Right forelimb (tissue), 1 donor: ENCODE data around the gene CDH13.

Source experiments
- DNase-seq: peaks from one replicate; pipeline ENCODE4 v3.0.0-alpha.2; 2018

The CDH13 gene

DNA sequence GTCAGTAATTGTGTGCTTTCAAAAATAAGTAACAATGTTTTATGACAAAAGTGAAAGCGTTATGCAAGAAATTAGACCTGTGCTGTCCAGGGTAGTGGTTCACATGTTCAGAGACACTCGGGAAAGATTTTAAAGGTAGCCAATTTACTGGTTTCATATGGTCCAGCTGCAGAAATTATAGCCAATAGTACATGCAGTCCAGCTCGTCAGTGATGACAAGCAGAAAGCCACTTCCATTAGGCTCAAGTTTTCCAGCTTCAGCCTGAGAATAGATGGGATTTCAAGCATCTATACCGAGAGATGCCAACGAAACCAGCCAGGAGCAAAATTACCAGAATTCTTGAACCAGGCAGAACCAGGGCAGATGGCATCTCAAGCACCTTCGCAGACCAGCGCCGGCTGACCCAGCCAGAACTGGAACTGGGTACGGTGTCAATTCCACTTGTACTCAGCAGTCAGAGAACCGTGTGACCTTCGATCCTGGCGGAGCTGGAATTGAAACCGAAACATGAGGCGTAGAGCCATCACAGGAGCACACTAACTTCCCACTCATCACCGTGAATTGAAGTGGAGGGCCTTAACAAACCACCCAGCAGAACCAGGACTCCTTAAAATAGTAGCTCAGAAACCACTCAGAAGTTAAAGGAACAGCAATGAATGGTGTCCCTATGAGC, 973.2 kb downstream of the CDH13 start:
- DNase-seq = no peak

DNA sequence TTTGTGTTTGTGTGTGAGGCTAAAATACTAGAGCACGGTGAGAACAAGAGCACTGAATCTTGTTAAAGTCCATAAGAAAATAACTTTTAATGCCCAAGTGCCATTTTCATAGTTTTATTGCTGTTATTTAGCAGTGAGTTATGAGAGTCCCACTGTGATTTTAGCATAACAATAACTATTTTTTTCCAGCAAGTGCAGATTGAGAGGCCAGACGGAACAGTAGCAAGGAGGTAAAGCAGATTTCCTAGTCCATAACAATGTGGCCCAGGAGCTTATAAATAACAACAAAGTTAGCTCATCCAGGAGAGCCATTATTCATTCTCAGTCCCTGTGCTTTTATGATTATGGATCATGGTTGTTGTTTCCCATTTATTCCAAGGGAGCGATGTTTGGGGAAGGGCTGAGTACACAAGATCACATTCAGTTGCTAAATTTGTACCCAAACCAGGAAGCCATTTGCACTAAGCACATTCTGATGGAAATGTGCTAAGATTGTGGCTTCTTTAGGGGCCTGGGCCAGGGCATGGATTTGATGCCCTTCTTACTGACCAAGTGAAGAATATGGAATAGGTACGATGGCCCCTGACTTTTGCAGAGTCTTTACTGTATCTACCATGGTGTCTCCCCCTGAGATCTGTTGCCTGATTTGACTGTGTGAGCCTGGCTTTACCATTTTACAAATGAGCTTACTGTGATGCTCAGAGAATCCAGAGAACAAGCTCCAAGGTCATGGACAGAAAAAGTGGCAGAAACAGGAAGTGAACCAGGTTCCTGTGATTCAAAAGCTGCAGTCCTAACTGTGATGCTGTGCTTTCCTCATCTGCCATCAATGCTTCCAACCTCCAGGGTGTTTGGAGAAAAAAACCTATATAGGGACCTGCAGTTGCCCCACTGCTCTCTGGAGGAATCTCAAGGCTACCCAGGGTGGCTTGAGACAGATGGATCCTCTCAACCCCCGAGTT, 976.3 kb downstream of the CDH13 start:
- DNase-seq = no peak

DNA sequence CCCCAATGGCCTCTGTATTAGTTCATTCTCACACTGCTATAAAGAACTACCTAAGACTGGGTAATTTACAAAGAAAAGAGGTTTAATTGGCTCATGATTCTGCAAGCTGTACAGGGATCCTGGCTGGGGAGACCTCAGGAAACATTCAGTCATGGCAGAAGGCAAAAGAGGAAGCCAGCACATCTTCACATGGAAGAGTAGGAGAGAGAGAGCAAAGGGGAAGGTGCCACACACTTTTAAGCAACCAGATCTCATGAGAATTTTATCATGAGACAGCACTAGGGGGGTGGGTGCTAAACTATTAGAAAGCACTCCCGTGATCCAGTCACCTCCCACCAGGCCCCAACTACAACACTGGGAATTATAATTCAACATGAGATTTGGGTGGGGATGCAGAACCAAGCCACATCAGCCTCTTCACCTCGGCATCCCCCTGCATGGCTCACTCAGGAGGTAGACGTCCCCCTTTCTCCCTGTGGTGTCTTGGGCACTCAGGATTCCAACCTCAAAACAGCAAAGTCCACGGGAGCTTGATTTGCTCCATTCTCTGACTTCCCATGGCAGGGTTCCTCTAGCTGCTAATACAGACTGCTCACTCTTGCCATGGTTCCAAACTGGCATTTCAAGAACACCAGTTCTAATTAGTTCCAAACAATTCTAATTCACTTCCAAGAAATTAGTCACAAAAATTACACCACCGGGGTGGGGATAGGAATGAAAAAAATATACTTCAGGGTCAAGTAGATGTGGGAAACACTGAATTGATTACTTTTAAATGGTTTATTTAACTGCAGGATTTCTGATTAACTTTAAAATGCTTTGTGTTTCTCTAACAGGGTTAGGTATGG, 977.2 kb downstream of the CDH13 start:
- DNase-seq = no peak

DNA sequence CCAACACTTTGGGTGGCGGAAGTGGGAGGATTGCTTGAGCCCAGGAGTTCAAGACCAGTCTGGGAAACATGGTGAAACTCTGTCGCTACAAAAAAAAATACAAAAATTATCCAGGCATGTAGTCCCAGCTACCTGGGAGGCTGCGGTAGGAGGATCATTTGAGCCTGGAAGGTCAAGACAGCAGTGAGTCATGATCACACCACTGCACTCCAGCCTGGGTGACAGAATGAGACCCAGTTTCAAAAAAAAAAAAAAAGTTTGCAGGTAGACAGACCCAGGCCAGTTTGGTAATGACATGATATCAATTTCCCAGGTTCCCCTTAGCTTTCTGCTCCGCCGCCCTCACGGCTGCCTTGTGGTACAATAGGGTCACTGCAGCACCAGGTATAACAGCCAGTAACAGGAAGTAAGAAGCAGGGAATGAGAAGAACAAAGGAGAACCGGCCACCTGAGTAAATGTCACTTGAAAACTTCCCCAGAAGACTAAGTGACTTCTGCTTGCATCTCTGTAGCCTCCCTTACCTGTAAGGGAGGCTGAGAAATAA, 979.8 kb downstream of the CDH13 start:
- no peak for DNase-seq

DNA sequence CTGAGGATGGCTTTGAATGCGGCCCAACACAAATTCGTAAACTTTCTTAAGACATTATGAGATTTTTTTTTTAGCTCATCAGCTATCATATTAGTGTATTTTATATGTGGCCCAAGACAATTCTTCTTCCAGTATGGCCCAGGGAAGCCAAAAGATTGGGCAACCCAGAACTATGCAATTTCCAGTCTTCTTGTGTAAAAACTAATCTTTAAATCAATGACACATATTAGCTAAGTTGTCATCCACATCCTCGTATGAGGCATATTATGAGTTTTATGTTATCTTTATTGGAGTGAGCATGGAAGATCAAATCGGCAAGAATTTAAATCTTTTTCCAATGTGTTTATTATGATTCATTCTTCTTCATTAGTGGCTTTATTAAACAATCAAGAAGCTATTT, 982.4 kb downstream of the CDH13 start:
- no peak for DNase-seq

DNA sequence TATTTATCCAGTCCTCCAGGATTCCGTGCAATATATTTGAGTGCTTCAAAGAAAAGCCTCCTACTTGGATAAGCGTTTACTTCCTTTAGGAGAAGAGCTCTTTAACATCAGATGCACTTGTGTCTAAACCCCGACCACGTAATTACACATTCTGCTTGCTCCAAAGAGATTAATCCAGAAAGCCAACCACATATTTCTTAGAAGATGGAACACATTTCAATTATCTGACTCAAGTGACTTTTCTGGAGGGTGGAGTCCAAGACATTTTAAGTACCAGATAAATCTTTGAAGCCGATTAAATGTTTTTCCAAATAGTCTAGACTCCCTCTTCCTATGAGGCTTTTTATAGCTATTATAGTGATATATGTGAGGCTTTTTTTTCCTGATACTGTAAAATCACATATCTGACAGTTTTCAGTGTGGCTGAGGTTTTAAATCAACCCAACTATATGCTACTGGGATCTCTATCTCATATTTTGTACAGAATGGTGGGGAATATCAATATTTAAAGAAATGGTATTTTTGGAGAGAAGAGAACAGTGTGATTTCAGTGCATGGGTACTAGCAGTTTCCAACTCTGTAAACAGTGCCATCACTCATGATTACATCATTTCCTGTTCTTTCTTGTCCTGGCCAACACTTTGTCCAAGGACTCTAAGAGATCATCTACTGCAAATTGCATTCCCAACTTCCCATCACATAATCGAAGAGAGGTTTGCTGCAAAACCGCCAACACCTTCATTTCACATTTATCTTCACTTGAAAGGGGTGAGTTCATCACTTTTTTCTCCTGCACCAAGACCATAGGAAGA, 988.6 kb downstream of the CDH13 start:
- DNase-seq = no peak

DNA sequence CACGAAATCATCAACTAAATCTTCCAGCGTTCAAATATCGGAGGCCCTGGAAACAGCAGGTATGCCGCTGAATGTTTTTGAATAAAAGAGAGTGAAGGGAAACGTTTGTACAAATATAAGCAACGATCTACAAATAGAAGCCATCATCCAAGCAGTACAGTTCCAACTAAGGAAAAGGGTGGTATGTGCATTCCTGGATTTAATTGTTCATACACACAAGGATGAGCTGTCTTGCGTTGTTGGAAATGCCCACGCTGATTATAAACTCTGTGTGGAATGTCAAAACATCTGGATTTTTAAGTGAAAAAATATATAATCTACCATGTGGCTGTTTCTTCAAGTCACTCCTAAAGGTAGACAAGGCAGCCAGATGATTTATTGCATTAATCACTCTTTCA, 989.2 kb downstream of the CDH13 start:
- no peak for DNase-seq

DNA sequence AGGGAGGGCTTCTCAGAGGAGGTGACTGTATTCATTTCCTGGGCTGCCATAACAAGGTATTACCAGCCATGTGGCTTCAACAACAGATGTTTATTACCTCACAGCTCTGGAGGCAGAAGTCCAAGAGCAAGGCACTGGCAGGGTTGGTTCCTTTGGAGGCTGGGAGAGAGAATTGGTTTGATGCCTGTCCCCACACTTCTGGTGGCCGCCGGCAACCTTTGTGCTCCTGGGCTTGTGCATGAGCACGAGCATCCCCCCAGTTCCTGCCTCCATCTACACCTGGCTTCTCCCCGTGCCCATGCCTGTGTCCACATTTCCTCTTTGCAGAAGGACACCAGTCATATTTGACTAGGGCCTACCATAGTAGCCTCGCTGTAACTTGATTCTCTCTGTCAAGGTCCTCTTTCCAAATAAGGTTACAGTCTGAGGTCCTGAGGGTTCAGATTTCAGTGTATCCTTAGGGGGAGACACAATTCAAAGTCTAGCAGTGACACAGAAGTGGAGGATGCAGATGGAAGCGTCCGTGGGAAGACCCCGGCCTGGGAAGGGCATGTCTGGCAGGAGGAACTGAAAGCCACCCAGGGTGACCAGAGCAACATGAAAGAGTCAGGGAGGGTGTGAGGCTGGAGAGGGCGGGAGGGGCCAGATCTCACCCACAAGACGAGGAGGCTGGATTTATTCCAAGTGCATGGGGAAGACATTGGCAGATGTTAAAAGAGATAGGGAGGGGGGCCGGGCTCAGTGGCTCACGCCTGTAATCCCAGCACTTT, 992.8 kb downstream of the CDH13 start:
- no peak for DNase-seq

DNA sequence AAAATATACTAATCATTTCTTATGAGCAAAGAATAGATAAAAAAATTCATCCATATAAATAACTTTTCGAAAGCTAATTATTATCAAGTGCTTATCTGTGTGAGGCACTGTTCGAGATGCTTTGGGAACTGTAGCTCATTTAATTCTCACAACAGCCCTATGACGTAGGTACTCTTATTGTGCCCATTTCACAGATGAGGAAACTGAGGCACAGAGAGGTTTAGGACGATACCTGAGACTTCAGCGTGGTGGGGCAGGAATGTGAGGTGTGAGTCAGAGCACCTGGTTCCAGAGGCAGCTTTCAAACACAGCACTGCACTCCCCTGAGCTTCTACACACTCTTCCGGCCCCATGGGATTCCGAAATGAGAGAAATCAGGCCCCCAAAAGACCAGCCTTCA, 995.2 kb downstream of the CDH13 start:
- no peak for DNase-seq

DNA sequence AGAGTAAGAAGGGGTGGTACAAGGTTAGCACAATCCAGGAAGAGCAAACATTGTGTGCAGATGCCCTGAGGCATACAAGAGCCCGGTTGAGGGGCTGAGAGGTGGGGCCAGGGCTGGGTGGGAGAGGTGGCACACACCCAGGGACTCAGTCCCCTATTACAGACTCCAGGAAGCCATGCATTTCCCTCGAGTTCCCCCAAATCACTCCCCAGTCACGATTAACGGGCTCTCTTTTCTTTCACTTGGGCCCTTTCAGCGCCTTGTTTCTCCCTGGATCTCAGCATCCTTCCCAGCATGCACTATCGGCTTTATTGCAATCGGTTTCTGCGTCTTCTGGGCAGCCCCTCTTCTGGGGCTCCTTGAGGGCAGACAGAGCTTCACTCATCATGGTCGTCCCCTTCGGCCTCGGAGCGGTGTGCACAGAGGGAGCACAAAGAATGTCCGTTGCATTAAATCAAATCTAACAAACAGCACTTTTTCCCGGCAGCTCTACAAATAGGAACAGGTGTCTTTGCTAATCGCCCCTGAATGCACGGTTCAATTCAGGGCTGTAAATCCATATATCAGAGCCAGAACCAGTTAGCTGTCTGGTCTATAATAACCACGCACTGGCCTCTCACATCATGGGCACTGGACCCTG, 996.4 kb downstream of the CDH13 start:
- no peak for DNase-seq

DNA sequence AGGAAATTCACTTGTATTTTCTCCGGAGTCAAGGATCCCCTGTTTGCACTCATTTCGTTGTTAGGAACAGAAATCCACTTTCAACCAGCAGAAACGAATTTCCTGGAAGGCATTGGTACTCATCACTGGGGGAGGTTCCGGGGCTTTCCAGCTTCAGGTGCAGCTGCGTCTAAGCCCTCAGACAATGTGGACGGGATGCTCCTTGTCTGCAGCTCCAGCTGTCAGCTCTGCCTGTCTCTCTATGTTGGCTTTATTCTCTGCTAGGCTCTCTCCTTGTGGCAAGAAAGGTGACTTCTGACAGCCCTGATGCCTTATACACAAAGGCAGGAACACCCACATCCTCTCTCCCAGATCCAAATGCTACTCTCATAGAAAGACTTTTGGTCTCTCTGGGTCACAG, 997.1 kb downstream of the CDH13 start:
- DNase-seq = no peak

DNA sequence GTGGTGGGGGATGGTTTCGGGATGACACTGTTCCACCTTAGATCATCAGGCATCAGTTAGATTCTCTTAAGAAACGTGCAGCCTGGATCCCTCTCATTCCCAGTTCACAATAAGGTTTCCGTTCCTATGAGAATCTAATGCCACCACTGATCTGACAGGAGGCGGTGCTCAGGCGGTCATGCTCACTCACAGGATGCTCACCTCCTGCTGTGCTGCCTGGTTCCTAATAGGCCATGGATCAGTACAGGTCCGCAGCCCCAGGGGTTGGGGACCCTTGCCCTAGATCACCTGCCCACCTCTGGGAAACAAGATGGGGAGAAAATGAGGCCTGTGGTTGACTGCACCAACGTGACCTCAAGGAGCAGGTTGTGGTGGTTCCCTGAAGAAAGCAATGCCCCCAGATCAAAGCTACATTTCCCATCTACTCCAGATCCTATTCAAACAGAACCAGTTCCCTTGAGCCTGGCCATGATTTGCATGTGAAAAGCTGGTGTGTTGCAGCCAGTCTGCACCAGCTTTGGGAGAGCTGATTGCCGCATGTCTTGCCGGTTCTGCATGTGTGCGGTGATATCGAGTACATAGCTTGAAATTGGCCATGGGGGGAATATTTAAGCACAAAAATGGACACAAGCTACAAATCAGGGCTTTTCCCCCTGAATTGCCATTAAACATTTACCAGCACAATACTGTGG, 997.8 kb downstream of the CDH13 start:
- no peak for DNase-seq

DNA sequence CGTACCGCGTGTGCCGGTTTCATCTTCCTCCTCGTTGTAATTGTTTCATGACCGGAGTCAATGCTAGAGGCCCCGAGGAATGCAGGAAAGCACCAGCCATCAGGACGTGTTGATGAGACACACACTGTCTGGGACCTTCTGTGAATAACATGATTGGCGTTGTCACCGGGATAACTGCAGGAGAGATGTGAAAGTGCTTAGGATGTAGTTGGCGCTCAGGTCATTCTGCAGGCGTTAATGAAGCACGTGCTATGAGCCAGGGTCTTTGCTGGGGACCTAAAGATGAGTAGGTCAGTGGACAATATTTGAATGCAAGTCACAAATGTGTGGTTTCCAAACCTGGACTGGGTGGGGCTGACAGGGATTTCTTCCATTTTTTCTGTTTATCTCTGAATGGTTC, 999.4 kb downstream of the CDH13 start:
- no peak for DNase-seq

DNA sequence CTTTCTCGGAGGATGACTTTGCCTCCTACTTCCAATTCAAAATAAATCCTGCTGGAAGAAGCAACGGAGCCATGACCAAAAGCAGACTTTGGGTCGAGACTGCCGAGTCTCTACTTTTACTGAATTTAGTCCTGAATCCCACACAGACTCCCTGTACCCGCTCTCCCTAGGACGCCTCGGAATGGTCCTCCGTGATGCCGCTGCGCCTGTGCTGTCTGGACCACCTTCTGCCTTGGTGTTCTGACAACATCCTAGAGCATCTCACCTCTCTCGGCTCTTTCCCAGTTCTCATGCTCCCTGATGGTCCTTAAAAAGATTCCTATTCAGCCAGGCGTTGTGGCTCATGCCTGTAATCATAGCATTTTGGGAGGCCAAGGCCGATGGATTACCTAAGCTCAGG, 999.9 kb downstream of the CDH13 start:
- no peak for DNase-seq

DNA sequence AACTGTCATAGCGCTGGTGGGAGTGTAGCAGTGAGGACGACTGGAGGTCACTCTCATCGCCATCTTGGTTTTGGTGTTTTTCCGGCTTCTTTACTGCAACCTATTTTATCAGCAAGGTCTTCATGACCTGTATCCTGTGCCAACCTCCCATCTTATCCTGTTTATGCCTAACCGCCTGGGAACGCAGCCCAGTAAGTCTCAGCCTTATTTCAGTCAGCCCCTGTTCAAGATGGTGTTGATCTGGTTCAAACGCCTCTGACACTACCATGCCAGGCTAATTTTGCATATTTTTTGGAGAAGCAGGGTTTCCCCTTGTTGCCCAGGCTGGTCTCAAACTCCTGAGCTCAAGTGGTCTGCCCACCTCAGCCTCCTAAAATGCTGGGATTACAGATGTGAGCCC, 1001.2 kb downstream of the CDH13 start:
- DNase-seq = no peak

DNA sequence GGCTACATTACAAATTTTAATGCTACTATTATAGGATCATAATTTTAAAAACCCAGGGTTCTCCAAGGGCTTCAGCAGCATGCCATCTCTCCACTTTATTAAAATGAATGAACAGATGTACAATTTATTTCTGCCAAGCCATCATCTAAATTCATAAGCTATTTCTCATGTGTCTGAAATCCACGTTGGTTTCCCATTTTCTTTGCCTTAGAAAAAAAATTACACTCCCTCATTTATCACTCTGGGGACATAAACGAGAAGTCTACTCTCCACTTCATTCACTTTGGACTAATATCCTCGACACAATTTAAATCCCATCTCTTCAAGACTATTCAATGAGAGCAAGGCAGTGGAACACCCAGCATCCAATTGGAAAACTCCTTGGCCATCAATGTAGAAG, 1002.7 kb downstream of the CDH13 start:
- DNase-seq = no peak

DNA sequence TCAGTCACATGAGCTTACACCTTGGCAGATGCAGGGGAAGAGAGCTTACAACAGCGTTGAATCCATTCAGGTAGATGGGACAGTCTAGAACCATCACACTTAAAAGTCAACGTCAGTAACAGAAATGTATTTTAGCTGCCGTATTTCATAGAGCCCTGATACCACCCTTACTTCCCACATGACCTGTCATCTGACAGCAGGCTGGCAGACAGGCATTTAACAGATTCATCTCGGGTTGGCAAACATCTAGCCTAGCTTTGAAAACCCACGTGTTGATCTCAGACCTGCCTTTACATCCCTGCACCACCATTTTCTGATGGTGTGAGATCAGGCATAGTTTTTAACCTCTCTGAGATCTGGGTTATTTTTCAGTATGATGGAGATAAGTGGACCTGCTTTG, 1003.1 kb downstream of the CDH13 start:
- DNase-seq = no peak

DNA sequence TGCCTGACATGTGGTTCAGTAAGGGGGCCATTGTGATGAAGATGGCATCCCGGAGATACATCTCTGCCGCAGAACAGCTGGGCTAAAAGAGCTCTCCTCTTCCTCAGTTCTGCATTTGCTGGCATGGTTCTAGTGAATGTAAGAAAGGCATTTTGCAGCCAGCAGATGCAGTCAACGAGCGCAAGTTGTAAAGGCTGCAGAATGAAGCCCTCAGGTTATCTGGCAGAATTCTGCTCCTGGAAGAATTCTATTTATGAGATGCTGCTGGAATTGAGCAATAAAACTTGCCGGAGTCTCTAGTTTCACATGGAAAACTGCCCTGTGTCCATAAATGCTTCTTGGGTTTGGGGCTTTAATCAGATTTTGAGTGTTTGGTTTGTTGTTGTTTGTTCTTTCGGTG, 1004.2 kb downstream of the CDH13 start:
- no peak for DNase-seq

DNA sequence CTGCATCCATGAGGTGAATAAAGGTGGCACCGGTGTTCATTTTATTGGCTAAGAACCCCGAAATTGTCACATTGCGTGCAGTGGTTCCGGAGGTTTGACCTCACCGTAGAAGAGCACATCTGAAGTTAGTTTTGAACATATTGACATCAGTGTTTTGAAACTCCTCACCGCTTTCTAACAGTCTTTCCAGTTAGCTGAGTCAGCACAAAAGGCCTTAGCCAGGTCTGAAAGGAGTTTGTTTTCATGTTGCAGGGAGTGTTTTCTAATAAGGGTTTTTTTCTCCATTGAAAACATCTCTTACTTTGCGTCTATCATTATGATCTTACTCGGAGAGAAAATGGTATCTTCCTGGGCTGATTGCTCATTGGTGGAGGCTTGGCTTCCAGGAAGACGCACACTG, 1006.5 kb downstream of the CDH13 start:
- no peak for DNase-seq

DNA sequence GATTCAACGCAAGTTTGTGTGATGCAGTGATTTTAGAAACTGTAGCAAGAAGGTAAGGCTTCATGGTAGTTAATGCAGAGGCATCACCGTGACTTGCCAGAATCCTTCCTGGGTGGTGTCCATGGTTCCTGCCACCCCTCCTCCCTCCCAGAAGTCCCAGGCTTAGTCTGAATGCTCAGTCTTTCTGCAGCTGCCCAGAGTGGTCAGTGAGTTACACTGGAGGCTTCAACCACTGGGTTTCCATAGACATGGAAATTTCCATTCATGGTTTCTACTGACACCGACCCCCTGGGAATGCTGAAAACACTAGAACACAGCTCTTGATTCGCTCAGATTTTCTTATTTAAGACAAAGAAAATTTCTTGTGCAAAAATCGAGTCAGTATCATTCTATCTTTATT, 1021.6 kb downstream of the CDH13 start:
- no peak for DNase-seq
